Effector CD4-positive, alpha-beta T cell (primary cell): ENCODE data around the gene GSG1L2. TPM values are rescaled to one million over a fixed set of nuclear protein-coding genes. Genes with fewer than 3 reads are reported as not detected.

Source experiments
- DNase-seq: peaks from one replicate; pipeline ENCODE4 v3.0.0-alpha.2; 2020
- total RNA-seq: gene quantifications from one replicate; lab custom pipeline; 2026; lab: John Stamatoyannopoulos, UW

Gene GSG1L2
- not detected for total RNA-seq

GRCh38 chr17:9821921-9822320 is at the start of gene GSG1L2:
TSS of gene GSG1L2 (minus strand) at chr17:9822079. CDS start at chr17:9822071, 8 bp downstream.
- no peak for DNase-seq

- no peak for DNase-seq
Measured at GRCh38 chr17:9868552-9868951, 46.7 kb upstream of the GSG1L2 start.

GRCh38 chr17:9865586-9865985 is 43.7 kb upstream of the GSG1L2 start:
- DNase-seq = no peak

DNA sequence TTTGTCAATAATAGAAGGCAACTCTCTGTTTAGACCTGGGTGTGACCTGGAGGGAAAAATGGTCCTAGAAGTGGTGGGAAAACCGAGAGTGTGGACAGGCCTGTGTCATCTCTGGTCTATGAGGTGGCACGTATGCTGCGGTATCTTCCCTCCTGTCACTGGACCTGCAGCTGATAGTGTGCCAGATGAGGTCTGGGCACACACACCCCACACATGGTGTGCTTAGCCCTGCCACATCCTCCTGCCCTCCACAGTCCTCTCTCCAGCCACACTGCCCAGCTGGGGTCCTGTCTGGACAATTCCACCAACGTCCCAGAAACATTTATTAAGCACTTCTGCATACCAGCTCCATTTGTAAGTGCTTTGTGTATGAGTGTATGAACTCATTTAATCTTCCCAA is 41.1 kb upstream of the GSG1L2 start:
- no peak for DNase-seq

DNA sequence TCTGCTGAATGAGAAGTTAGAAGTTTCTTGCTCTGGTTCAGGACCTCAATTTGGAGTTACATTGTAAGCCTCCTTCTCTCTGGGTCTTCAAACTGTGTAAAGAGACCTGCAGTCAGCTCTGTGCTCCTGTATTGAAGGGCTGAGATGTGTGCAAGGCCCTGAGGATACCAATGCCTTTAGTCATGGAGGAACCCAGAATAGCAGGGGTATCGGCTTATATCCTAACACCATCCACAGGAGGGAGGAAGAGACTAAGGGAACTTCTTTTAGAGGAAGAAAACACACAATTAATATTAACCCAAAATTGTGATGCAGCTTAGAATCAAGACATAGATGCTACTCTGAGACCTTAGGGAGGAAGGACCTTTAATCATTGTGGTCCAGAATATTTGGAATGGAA is 40.3 kb upstream of the GSG1L2 start:
- no peak for DNase-seq

DNA sequence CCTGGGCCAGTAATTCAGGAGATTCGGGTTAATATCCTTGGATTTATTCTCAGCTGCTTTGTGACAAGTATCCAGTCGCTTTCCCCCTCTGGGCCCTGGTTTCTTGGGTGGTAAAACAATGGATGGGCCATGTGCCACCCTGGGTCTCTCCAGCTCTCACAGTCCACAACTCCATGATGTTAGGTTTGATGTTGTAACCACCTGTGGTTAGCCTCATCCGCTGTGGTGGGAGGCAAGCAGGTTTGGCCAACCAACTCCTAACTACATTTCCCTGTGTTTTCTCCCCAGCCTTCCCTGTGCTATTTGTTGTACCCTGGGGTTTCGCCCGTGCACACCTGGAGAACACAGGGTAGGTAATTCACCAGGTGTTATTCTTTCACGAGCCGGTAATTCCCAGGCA is 39.0 kb upstream of the GSG1L2 start:
- DNase-seq = no peak

GRCh38 chr17:9859781-9860180 is 37.9 kb upstream of the GSG1L2 start:
- no peak for DNase-seq

GRCh38 chr17:9855036-9855435 is 33.2 kb upstream of the GSG1L2 start:
- DNase-seq = no peak

GRCh38 chr17:9854255-9854654 is 32.4 kb upstream of the GSG1L2 start:
- DNase-seq = no peak

DNA sequence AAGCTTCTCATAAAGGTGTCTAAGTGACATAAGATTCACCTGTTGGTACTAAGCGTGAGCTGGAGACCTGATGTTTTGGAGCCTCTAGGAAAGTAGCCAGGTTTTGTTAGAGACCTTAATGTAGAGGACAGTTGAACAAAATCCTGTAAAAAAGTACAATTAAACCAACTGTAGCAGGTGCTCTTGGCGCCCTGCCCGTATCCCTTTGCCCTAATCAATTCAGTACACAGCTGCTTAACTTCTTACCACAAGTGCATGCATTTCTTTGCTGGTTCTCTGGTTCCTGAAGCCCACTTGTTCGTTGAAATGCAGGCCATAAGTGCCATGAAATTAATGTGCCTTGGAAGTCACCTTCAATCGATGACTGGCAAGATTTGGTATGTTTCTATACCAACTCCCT is 28.3 kb upstream of the GSG1L2 start:
- DNase-seq = no peak

DNA sequence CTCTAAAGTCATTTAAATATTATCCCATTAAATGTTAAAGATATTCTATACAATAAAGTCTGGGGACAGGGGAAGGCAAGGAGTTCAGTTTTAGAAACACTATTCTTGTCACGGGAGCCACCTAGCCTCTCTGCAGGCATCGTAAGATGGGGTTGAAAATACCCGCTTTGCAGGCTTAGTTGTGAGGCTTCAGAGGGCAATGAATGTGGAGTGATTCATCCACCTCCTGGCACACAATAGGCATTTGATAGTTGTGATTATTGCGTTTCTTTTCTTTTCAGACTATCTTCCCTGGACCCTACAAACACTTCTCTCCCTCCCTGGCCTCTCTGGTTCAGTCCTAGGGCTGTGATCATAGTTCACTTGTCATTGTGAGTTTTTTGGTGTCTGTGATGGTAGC is 23.4 kb upstream of the GSG1L2 start:
- no peak for DNase-seq

GRCh38 chr17:9844153-9844552 is 22.3 kb upstream of the GSG1L2 start:
- DNase-seq = no peak

- DNase-seq = no peak
Measured at GRCh38 chr17:9843152-9844010, 21.5 kb upstream of the GSG1L2 start.

DNA sequence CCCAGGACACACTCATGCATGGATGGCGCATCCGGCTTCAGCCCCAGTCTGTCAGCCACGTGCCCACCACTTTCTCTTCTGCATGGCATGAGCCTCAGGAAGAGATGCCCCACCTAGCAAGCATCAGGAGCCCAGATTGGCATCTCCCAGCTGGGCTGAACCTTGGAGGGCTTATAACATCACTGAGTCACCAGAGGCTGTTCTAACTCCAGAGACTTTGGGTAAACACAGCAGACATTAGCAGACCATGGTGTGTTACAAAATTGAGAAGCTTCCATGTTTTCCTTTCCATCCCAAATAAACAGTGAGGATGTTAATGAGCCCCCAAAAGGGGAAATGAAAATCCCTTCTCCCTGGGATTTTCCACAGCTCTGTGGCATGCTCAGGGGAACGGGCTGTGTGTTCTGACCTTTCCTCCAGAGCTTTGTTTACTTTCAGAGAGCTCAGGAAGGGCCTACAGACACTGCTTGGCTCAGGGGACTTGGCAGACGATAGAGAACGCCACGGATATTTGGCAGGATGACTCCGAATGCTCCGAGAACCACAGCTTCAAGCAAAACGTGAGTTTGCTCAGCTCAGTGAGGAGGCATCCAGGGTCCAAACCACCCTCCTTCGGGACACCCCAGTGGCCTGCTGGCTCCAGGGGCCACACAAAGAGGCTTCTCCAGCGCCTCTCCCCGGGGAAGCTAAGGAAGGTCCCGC is 20.3 kb upstream of the GSG1L2 start:
- no peak for DNase-seq

DNA sequence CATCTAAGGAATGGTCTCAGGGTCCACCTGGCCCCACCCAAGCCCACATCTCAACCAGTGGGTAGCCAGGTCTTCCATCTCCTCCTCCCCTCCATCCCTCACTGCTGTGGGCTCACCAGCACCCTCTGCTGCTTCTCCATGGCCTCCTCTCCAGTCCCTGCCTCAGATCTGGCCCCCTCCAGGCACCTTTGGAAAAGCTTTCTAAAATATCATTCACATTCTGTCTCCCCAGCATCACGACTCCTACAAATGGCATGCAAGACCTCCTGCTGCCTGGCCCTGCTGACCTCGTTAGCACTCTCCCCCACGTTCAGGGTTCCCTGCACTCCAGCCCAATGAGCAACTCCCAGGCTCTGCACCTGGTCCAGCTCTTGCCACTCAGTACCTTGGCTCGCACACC is 17.6 kb upstream of the GSG1L2 start:
- DNase-seq = no peak

- DNase-seq = no peak
Measured at GRCh38 chr17:9837551-9838471, 15.9 kb upstream of the GSG1L2 start.

- DNase-seq = no peak
Measured at GRCh38 chr17:9833922-9834321, 12.0 kb upstream of the GSG1L2 start.

- DNase-seq = no peak
Measured at GRCh38 chr17:9830711-9831110, 8.8 kb upstream of the GSG1L2 start.

GRCh38 chr17:9829343-9829742 is 7.5 kb upstream of the GSG1L2 start:
- no peak for DNase-seq

DNA sequence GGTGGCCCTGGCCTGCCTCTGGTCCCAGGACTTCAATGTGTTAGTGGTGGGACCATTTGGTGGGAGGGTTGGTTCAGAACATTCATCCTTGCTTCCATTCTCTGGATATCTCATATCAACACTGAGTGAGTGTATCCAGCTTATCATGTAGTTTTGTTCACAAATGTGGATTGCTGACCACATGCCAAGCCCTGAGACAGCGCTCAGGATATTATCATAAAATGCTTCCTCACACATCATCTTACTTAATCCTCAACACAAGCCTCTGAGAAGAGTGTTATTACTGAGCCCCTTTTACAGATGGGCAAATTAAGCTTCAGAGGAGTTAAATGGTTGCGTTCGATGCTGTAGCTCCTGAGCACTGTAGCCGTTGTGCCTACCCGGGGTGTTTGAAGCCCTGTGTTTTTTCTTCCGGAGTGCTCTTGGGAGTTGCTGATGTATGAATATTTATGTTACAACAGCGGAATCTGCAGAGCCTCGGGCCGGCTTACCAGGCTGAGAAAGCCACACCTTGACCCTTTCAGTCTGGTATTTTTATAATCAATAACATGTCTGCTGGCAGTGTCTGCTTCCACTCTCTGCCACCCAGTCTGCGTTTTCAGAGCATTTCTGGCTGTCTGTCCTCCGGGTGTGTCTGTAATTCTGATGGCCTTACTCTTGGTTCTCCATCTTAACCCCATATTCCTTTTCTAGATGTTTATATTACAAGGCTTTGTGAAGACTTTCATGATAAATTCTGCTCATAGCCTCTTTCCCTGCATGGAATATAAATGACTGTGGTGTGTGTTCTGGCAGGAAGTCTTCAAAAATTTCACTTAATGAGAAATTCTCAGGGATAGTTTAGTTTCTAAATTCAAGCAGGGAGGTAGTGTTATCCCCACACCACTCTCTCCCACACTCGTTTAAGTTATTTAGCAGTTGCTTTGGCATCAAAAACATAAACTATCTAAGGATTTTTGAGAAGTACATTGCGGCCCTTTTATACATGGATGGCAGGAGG is 6.7 kb upstream of the GSG1L2 start:
- no peak for DNase-seq

GRCh38 chr17:9825641-9826150 is 3.8 kb upstream of the GSG1L2 start, which contains the start of gene GLP2R:
TSS of gene GLP2R (plus strand) at chr17:9825924. CDS start at chr17:9826064, 140 bp downstream.
- DNase-seq = no peak
